GM21786 (cell line): ENCODE results near the gene CNOT6L.

Source experiments
- ATAC-seq: cut with Tn5 transposase; IDR thresholded peaks from one replicate; pipeline ENCODE4 v1.9.1; 2021; ENCODE audit not compliant: unreplicated experiment

The CNOT6L gene

DNA sequence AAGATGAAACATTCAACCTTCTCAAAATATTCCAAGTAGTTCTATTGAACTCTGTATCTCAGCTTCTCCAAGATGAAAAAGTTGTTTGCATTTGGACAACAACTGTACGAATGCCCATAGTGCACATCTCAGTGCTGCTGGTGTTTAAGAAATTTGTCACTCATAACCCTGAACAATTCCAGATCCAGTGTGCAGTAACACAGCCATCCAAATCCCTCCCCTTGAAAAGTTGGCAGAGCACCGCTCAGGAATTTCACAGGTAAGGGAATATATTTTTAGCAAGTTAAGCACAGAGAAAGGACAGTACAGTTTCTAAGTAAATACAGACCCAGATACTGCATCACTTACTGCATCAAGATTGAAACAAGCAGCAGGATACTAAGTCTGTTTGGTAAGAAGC, 104.7 kb downstream of the CNOT6L start:
- ATAC-seq: no peak

DNA sequence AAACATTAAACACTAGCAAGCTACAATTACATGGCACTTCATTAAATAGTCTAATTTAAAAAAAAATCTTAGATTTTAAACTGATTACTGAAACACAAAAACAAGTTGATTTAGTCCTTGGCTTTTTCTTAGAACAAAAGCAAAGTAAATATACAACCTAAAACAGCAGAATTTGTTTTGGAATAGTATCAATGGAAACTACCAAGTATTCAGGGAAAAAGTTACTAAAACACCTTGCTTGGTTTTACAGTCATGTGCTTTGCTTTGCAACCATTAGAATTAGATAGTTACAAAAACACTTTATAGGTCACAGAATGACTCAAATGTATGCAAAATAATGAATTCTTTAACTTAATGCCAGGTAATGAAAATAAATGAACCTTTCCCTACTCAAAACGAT, 105.3 kb downstream of the CNOT6L start:
- ATAC-seq: no peak

DNA sequence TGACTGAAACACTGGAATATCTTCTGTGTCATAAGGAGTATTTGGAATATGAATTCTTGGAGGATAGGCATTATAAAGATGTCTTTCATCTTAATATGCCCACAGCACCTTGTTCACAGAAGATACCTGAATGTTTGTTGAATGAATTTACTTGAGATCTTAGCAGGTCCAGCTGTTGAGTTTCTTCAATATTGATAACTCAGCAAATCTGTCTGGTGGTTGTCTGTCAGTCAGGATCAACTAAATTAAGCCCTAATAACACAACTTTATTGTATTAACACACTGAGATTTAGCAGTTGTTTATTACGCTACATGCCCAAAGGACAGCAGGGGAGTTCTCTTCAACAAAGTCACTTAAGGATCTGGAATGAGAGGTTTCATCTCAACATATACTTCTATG, 106.5 kb downstream of the CNOT6L start:
- no peak for ATAC-seq

DNA sequence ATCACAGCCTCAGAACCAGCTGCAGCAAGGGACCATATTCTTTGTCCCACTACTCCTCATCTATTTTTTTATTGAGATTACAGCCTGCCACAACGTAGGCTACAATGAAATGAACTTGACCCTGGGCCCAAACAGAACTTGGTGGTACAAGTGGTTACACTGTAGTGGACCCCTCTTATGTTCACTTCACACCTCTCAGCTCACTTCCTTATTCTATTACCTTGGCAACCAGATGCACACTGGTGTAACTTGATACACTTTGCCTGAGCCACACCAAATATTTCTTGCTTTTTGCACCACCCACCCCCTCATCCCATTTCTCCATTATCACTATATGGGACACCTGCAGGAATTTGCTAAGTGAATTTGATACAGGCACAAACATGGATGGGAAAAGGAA, 107.7 kb downstream of the CNOT6L start:
- no peak for ATAC-seq

DNA sequence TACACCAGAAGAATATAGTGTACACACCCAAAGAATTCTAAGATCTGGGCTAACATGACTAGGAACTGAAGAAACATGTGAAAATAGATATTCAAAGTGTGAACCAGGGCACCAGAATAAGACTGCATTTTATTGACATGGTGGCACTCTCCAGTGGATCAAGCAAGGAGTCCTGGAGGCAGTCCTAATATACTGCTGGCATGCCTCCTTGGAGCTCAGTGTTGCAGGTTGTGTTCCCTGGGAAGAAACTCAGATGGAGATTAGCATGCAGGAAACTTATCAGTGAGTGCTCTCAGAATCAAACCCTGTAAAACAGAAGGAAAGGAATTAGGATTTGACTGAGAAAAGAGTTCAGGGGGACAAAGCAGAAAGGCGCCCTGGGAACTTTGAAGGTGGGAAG, 108.5 kb downstream of the CNOT6L start:
- no peak for ATAC-seq

DNA sequence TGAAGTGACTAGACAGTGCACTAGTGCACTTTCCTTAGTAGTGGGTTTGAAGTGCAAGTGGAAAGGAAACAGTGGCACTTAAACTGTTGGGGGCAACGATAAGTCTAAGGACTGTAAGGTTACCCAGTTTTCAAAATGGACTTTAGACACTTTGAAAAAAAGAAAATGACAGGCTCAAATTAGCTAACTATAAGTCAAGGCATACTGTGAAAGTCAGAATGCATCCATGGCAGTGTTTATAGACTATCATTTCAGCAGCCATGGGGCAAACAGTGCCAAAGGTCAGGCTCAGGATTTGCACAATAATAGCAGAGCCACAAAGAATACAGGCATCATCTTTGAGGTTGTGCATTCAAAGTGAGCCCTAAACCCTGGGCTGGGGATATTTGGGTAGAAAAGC, 109.1 kb downstream of the CNOT6L start:
- ATAC-seq: no peak

DNA sequence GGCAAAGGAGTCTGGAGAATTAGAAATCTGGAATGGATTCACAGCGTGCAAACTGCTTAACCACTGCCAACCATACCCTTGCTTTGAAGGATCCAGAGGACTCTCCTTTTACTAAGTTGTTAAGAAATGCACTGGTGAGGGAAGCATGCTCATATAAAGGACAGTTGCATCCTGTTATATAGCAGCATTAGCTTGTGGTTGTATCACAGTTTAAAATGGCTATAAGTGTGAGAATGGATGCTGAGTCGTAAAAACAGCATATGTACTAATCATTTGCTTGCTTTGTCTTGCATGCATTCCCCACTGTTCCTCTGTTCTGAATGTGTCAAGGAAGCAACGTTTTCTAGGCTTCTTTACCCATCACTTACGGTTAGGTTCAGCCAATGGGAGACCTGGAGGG, 112.5 kb downstream of the CNOT6L start:
- no peak for ATAC-seq

DNA sequence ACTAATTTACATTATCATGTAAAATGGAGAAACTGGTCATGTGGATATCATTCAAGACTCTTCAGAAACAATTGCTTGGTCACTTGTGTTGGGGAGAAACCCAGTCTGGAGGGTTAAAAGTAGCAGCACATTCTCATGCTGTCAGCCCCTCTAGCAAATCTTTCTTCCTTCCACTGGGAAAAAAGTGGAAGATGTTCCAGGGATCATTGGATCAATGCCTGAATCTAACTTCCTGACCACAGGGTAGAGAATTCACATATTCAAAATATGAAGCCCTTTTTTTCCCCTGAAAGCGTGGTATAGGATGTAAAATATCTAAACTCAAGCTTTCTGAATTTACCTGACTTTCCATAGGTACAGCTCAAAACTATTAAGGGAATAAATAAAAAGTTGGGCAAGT, 115.5 kb downstream of the CNOT6L start:
- ATAC-seq: no peak

DNA sequence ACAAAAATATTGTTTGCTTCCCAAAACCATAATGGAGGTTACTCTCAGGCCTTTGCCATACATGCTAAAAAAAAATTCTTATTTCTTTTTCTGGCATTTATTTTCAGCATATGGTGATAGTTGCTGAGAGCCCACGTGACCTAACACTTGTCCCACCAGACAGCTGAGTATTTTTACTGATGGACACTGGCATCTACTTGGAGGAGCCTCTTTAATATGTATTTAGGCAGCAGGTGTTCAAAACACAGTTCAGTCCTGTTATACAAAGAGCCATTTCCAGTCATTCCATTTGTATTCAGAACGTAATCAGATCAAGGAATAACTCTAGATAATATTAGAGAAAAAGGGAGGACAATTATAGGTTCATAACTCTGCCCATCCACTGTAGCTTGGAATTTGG, 118.0 kb downstream of the CNOT6L start:
- no peak for ATAC-seq

DNA sequence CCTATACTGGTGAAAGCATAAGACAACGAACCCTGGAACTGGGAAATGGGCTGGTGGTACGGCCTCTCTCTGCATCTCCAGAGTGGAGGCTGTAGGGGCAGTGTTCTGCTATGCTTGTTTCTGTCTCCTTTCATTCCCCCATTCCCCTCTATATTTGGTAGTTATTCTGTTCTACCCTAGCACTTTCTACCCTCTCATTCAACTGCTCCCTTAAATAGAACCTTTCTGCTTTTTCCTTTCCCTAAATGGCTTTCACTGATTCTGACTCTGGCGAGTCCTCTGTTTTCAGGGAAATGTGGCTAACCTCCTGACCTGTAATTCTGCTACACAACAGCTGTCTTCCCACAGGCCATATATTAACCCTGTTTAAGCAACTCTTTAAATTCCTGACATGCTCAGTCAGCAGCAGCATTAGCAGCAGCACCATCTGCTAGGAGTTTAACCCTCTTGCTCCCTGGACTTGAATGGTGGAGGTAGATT, 119.4 kb downstream of the CNOT6L start:
- ATAC-seq: no peak

DNA sequence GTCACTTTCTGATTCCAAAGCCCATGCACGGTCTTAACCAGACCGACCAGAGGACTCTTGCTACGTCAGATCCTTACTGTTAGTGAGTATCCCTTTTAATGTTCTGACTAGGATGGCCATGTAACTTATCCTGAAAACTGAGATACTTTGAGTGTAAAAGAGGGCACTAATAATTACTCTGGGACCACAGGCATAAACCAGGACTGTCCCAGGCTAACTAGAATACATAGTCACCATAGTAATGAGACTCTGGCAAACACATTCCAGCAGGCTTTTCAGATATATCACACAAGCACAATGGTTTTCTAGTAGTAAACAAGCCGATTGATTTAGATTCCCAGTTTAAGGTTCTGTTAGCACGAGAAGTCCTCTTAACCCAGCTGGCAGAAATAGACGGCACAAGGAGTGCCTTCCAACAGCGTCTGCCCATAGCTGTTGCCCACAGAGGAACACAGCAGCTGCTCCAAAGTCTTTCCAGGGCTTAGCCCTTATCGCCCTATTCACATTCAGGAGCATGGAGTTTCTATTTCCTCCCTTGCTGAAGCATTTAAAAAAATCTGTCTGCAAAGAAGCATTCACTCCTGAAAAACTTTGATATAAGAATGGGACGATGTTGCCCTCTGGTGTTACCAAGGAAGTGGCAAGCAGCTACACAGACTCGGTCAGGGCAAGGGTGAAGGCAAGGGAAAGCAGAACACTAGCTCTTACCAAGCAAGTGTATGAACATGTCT, 121.1 kb downstream of the CNOT6L start:
- ATAC-seq: no peak

DNA sequence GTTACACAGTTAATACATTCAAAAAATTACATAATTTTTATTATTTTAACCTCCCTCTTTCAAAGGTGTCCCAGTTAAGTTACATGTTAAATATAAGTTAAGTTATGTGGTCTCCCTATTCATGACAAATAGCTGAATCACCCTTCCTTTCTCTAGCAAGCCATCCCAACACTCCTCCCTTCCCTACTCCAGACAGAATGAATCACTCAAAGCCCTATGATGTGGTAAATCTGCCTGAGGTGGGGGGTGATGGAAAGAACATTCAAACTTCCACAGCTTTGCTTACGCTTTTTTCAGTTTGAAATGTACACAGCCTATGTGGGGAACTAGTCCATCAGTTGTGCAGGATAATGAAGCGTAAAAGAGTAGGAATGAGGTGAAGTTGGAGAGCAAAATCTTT, 123.4 kb downstream of the CNOT6L start:
- ATAC-seq: no peak

DNA sequence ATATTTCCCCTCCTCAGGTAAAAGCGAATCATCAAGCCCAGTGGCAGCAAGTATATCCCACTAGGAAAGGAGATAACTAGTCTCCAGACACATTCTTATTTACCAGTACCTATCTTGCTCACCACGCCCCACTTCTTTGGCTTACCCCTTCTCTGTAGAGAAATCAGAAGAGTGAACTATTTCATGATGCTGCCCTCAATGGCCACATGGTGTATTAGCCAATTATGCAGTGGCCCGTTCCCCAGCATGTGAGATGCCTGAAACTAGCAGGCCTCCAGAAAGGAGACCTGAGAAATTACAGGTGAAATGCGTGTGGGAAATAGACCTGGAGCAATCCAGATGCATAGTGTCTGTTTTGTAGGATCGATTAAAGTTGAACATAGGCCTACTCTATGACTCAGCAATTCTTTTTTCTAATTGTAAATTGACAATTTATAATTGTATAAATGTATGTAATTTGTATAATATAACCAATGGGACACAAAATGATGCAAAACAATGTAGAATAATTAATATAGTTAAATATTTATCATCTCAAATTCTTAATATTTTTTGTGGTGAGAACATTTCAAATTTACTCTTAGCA, 126.2 kb downstream of the CNOT6L start:
- ATAC-seq: no peak

DNA sequence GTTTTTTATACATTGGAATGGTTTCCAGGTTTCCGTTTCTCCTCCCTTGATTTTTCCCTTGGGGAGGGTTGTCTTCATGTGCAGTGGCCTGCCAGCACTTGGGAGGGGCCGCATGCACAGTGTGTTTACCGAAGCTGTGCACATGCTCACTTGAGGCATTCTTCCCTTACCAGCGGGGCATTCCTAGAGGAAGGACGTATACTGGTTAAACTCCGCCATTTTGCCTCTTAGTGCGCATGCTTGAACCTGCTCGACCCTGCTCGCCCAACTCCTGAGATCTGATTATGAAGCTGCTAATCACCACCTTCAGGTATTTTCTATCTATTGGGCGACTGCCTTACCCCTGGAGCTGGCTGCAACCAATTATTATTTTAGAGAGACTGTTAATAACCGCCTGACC, 137.4 kb downstream of the CNOT6L start:
- no peak for ATAC-seq

DNA sequence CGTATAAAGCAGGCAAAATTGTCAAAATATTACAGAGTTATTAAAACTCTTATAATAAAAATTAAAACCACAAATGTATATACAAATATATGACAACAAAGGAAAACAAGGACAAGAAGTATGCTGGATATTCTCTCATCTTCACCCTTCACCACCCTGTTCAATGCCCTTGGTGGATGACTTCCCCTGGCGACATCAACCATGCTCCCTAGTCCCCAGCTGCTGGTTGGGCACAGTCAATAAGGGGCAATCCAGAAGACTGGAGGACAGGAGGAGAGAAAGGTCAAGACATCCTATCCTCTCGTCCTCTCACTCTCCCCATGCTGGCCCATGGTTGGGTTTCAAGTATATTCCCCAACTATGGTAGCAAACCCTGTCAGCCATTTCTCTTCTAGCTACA, 142.3 kb downstream of the CNOT6L start:
- no peak for ATAC-seq

DNA sequence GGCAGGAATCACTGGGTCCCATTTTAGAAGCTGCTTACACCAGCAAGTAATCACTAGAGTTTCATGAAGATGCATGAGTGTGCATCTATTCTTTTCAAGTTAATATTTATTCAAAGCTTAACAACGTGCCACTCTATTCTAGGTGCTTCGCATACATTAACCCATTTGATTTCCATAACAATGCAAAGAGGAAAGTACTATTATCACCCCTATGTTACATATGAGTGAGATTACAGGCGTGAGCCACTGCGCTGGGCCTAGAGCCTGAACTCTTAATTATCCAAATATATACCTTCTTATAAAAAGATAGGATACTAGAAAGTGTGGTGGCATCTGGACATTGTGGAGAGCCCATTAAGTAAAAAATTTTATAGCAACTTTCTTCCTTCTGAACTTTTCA, 148.1 kb downstream of the CNOT6L start:
- no peak for ATAC-seq

DNA sequence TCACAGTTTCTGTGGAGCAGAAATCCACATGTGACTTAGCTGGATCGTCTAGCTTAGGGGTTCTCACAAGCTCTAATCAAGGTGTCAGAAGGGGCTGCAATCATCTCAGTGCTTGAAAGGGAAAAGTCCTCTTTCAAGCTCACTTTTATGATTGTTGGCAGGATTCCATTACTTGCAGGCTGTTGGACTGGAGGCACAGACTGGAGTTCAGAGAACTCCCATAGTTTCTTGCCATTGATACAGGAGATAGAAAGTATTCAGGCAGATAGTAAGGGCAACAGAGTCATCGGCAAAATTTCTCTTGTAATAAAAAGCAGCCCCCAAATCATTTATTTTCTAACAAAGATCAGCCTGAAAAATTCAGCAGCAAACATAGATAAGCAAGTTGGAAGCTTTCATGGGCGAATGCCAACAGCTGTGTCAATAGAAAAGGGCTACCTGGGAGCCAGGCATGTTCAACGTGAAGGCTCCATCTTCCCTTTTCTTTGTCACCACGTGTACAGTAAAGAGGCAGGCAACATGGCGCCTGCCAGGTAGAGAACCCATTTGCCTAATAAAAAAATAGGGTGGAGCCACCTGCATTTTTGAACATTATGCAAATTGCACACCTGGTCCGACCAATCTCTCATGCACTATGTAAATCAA, 149.1 kb downstream of the CNOT6L start:
- no peak for ATAC-seq

DNA sequence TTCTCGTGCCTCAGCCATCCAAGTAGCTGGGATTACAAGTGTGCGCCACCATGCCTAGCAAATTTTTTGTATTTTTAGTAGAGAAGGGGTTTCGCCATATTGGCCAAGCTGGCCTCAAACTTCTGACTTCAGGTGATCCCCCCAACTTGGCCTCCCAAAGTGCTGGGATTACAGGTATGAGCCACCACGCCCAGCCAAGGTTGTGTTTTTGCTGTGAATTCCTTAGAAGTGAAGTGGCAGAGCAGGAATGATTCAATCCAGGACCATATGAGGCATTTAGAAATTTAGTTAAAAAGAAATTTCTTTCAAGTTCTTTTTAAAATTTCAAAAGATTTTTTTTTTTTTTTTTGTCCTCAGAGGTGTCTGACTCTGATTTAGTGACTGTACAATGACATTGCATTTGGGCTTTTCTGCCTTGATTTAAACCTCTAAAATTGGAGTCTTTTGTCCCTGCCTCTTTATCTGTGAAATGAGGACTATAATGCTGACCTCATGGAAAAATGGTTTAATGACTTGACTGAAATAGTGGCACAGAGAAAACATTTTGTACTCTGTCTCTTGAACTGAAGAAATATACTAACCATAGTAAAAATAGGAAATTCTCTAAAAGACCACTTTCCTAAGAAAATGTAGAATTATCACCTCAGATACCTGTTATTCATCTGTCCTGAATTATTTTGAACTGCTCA, 153.6 kb downstream of the CNOT6L start:
- no peak for ATAC-seq
